ENCODE results near the gene STK35. TPM values are rescaled to one million over a fixed set of nuclear protein-coding genes. Genes with fewer than 3 reads are reported as not detected.

The STK35 gene
- total and polyA plus RNA-seq, 2 donors (not counting 3 experiments of a cell fraction or from before 2014, with no cell fraction given): 10.2 to 17.5 TPM

- no peaks in the 10 kb centered on the region for H3K4me1 ChIP-seq (ENCODE audit: control insufficient read depth, extremely low read depth, insufficient read depth, low read length)
- FAIRE-seq: no peak
- H3K27me3 ChIP-seq (ENCODE audit: control insufficient read depth in 2 of 2, insufficient read depth in 2 of 2, low read length in 2 of 2): no peaks in the 10 kb centered on the region
- no peaks in the 10 kb centered on the region for H4K20me1 ChIP-seq (replicated peaks; ENCODE audit: control insufficient read depth, extremely low read depth, insufficient read depth, low read length)
- POLR2A ChIA-PET: no interaction called here
- no peak for DNase-seq (ENCODE audit: low read depth, low spot score)
- no peak overlapping the region for H3K9ac ChIP-seq (replicated peaks; ENCODE audit: extremely low read depth, insufficient read depth, low read length)
- H3K79me2 ChIP-seq (ENCODE audit: control insufficient read depth, insufficient read depth, low read length): no peaks in the 10 kb centered on the region
- no peak overlapping the region for H3K27ac ChIP-seq (ENCODE audit: insufficient read depth, low read depth, low read length)
- H3K36me3 ChIP-seq (ENCODE audit: control insufficient read depth in 2 of 2, extremely low read depth in 1 of 2, insufficient read depth in 2 of 2, low read length in 2 of 2): no peaks in the 10 kb centered on the region
- no peak for TF ChIP-seq POLR2A (IDR thresholded peaks at IDR 0.05; ENCODE audit: low read depth, low read length)
- no peak for TF ChIP-seq CTCF (IDR thresholded peaks at IDR 0.05; ENCODE audit: extremely low read depth in 1 of 2, insufficient read depth in 1 of 2, low read depth in 1 of 2, low read length in 2 of 2)
- TF ChIP-seq FOS (IDR thresholded peaks at IDR 0.05; ENCODE audit: borderline replicate concordance, insufficient read depth, low read length): no peak
- TF ChIP-seq MYC (IDR thresholded peaks at IDR 0.05; ENCODE audit: low read depth, low read length): no peak
- no peak for TF ChIP-seq GATA2 (IDR thresholded peaks at IDR 0.05; ENCODE audit: insufficient read depth, insufficient read length, low read depth, low read length)
- no peak for TF ChIP-seq MAX (IDR thresholded peaks at IDR 0.05; ENCODE audit: insufficient read depth, insufficient read length)
- no peak for TF ChIP-seq POLR2AphosphoS5 (IDR thresholded peaks at IDR 0.05; ENCODE audit: insufficient read depth, low read depth, low read length)
- no peak for TF ChIP-seq EZH2 (IDR thresholded peaks at IDR 0.05; ENCODE audit: borderline replicate concordance, low read depth, low read length, severe bottlenecking)
- no peak for TF ChIP-seq JUN (IDR thresholded peaks at IDR 0.05; ENCODE audit: borderline replicate concordance, insufficient read depth, insufficient read length, low read depth)
- H3K4me3 ChIP-seq (replicated peaks in 1 of 3; ENCODE audit: insufficient read depth in 1 of 3, low read depth in 1 of 3, low read length in 3 of 3): no peak overlapping the region
- dilution Hi-C loops (cut with MboI; ENCODE audit: extremely low pct_ligation_motif_present, low sequenced_read_pairs): no loop called here
- no peaks in the 10 kb centered on the region for H3K9me1 ChIP-seq (replicated peaks; ENCODE audit: control insufficient read depth, extremely low read depth, insufficient read depth, low read length)
- CTCF ChIA-PET: interaction anchor here (1.0 to 1.2 kb wide), 2 partner anchors 23 to 118 kb away, joined by 3 to 4 read pairs; no protein-coding TSS in a partner anchor
- H3K9me3 ChIP-seq (replicated peaks; ENCODE audit: control insufficient read depth, insufficient read depth, low read length): no peaks in the 10 kb centered on the region
- intact Hi-C loops (cut with micrococcal nuclease): no loop called here
- no peak overlapping the region for H2AFZ ChIP-seq (ENCODE audit: low read depth, low read length)
- BruUV-seq (replicated peaks): no TSS peak
- H3K4me2 ChIP-seq (ENCODE audit: insufficient read depth, low read length): no peak overlapping the region
Measured at GRCh38 chr20:2053615-2054014, 48.0 kb upstream of the STK35 start.

All from endothelial cell of umbilical vein (primary cell).